Breast epithelium (tissue), 3 donors: Measurements from ENCODE around the gene MRPL19.

Experiments
- CTCF ChIP-seq, 3 donors: fragments of 450-650 bp; IDR thresholded peaks; one replicate each; pipeline ENCODE4 v1.5.1; 2016 to 2017; ENCODE audit warnings: antibody characterized with exemption in 3 of 3, mild to moderate bottlenecking in 3 of 3, moderate library complexity in 3 of 3
- POLR2A ChIP-seq: fragments of 450-650 bp; IDR thresholded peaks from one replicate; pipeline ENCODE4 v1.6.1; 2016; ENCODE audit warnings: antibody characterized with exemption, mild to moderate bottlenecking, moderate library complexity

GRCh38 chr2:75736276-75736675 lies 89.7 kb downstream of the MRPL19 start:
- TF ChIP-seq POLR2A, result no peak
- no peak for TF ChIP-seq CTCF (IDR thresholded peaks at IDR 0.05)
